Endothelial cell of umbilical vein (primary cell): ENCODE measurements around the gene GTSE1. TPM values are rescaled to one million over a fixed set of nuclear protein-coding genes. Genes with fewer than 3 reads are reported as not detected.

Experiments used
- BruUV-seq: library from RNA; stranded (reverse); fragments of 400-500 nt; replicated peaks from 2 replicates; lab custom pipeline; 2021; lab: Mats Ljungman, UMichigan
- CTCF ChIA-PET: fragments of 300-600, 350-600 bp; sonication (Branson Sonifier 250); formaldehyde crosslinking; loops from one replicate; lab custom pipeline; 2021; ENCODE audit warnings: antibody characterized with exemption, inconsistent platforms; lab: Charles Lee
- POLR2A ChIA-PET: fragments of 300-600, 350-600 bp; sonication (Branson Sonifier 250); formaldehyde crosslinking; loops from one replicate; lab custom pipeline; 2021; ENCODE audit warnings: antibody characterized with exemption, inconsistent platforms; lab: Charles Lee
- DNase-seq: peaks from one replicate; pipeline ENCODE4 v3.0.0-alpha.2; 2011; ENCODE audit warnings: low read depth, low spot score
- FAIRE-seq: peaks from 2 replicates; lab custom pipeline; 2011; peaks lifted over from hg19 to GRCh38; lab: Jason Lieb, UNC
- H2AFZ ChIP-seq: 2 replicates; pipeline ENCODE4 v1.6.0; 2012; ENCODE audit warnings: low read depth, low read length, control low read depth, inconsistent platforms
- H3K27ac ChIP-seq: 2 replicates; pipeline ENCODE4 v1.5.1; 2011; ENCODE audit warnings: low read depth, mild to moderate bottlenecking, control low read depth, low read length, moderate library complexity; ENCODE audit not compliant: insufficient read depth
- H3K27me3 ChIP-seq, 2 experiments: 2 replicates each; pipeline versions ENCODE4 v1.6.0 to v1.6.1; 2011; ENCODE audit warnings: low read length in 2 of 2, mixed read lengths in 1 of 2; ENCODE audit not compliant: control insufficient read depth in 2 of 2, insufficient read depth in 2 of 2
- H3K36me3 ChIP-seq, 2 experiments: 2 replicates in 1 of 2; 3 replicates in 1 of 2; pipeline ENCODE4 v1.5.1; 2011; ENCODE audit warnings: low read length in 2 of 2, mild to moderate bottlenecking in 1 of 2, moderate library complexity in 1 of 2; ENCODE audit not compliant: control insufficient read depth in 2 of 2, insufficient read depth in 2 of 2; ENCODE audit errors: extremely low read depth in 1 of 2
- H3K4me1 ChIP-seq: 3 replicates; pipeline ENCODE4 v1.5.1; 2011; ENCODE audit warnings: mild to moderate bottlenecking, low read length; ENCODE audit not compliant: control insufficient read depth, insufficient read depth; ENCODE audit errors: extremely low read depth
- H3K4me2 ChIP-seq: 2 replicates; pipeline ENCODE4 v1.6.1; 2011; ENCODE audit warnings: low read length, control low read depth, mixed read lengths; ENCODE audit not compliant: insufficient read depth
- H3K4me3 ChIP-seq, 3 experiments: fragments of 200-600 bp in 1 of 3; sonication (generic), shearing (Covaris generic) in 1 of 3; replicated peaks in 1 of 3; 2 replicates each; pipeline ENCODE4 v1.5.1; 2011 to 2016; ENCODE audit warnings: control low read depth in 3 of 3, low read length in 3 of 3, mild to moderate bottlenecking in 2 of 3, inconsistent platforms in 1 of 3, low read depth in 1 of 3, moderate library complexity in 1 of 3; ENCODE audit not compliant: insufficient read depth in 1 of 3
- H3K79me2 ChIP-seq: 2 replicates; pipeline ENCODE4 v1.6.0; 2012; ENCODE audit warnings: low read length, inconsistent platforms; ENCODE audit not compliant: control insufficient read depth, insufficient read depth
- H3K9ac ChIP-seq: replicated peaks from 2 replicates; pipeline ENCODE3; 2011; ENCODE audit warnings: low read length, control low read depth; ENCODE audit not compliant: insufficient read depth; ENCODE audit errors: extremely low read depth
- H3K9me1 ChIP-seq: replicated peaks from 3 replicates; pipeline ENCODE4 v1.6.0; 2011; ENCODE audit warnings: mild to moderate bottlenecking, low read length; ENCODE audit not compliant: control insufficient read depth, insufficient read depth; ENCODE audit errors: extremely low read depth
- H3K9me3 ChIP-seq: replicated peaks from 2 replicates; pipeline ENCODE4 v1.5.1; 2012; ENCODE audit warnings: low read length, inconsistent platforms; ENCODE audit not compliant: control insufficient read depth, insufficient read depth
- H4K20me1 ChIP-seq: replicated peaks from 2 replicates; pipeline ENCODE3; 2011; ENCODE audit warnings: mild to moderate bottlenecking, low read length; ENCODE audit not compliant: control insufficient read depth, insufficient read depth; ENCODE audit errors: extremely low read depth
- FOS ChIP-seq: IDR thresholded peaks from 2 replicates; pipeline ENCODE4 v1.6.1; 2011; ENCODE audit warnings: mild to moderate bottlenecking, low read length, moderate library complexity, borderline replicate concordance; ENCODE audit not compliant: insufficient read depth
- GATA2 ChIP-seq: IDR thresholded peaks from 2 replicates; pipeline ENCODE4 v1.7.0; 2011; ENCODE audit warnings: low read depth, mild to moderate bottlenecking, moderate library complexity, mixed read lengths, low read length; ENCODE audit not compliant: insufficient read length, insufficient read depth
- JUN ChIP-seq: IDR thresholded peaks from 2 replicates; pipeline ENCODE4 v1.6.1; 2011; ENCODE audit warnings: borderline replicate concordance, low read depth; ENCODE audit not compliant: insufficient read length, insufficient read depth
- POLR2A ChIP-seq: IDR thresholded peaks from 2 replicates; pipeline ENCODE4 v1.6.1; 2012; ENCODE audit warnings: low read depth, mild to moderate bottlenecking, control low read depth, low read length
- POLR2AphosphoS5 ChIP-seq: IDR thresholded peaks from 2 replicates; pipeline ENCODE4 v1.6.1; 2012; ENCODE audit warnings: low read depth, mild to moderate bottlenecking, control low read depth, low read length, moderate library complexity; ENCODE audit not compliant: insufficient read depth
- dilution Hi-C: fragments of 300-500 bp; cut with MboI; formaldehyde crosslinking; loops from one replicate; pipeline ENCODE4 v1.15.0; 2019; ENCODE audit warnings: low sequenced_read_pairs; ENCODE audit not compliant: extremely low pct_ligation_motif_present
- intact Hi-C: fragments of 100-400 bp; cut with micrococcal nuclease; formaldehyde crosslinking; loops from one replicate; pipeline ENCODE4 v1.10.0; 2022
- polyA plus RNA-seq, 4 experiments: library from polyadenylated mRNA; depleted of rRNA in 3 of 4; stranded (reverse) in 3 of 4; unstranded in 1 of 4; fragments of >200 nt; gene quantifications; 2 replicates each; pipeline versions ENCODE4 v1.2.1 to v1.2.3, GENCODE V29; 2011 to 2012; ENCODE audit warnings: missing spikeins in 1 of 4
- total RNA-seq: library from RNA; stranded (reverse); gene quantifications from 2 replicates; pipeline ENCODE4 v1.2.3, GENCODE V29; 2021

GTSE1 gene
- total and polyA plus RNA-seq, 2 donors (not counting 3 experiments of a cell fraction or from before 2014, with no cell fraction given) = 25.9 to 57.2 TPM

DNA sequence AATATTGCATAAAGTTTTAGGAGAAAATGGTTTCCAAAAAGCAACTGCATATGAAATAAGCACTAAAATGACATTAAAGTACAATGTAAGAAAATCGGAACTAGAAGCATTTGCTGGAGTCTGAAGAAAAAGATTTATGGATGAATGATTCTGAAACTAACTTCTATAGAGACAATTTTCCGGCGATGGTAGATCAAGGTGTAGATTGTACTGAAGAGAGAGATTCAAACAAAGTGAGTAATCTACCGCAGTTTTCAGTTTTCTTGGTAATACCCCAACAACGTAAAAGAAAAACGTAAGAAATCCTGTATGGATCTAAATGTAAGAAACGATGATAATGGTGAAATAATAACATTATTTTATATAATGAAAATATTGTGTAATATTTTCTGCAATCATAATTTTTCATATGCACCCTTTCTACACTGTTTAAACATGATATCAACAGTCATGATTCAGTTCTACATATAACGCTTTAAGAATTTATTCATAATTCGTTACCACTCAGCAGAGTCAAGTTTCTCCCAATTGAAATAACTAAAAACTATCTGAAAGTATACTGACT is 44.8 kb upstream of the GTSE1 start:
- Histone ChIP-seq H3K9me3 (no peaks in the 10 kb centered on the region), H3K27ac (no peak overlapping the region), H3K79me2 (peaks cover 1% of the 10 kb centered on the region), H3K4me3 (no peak overlapping the region), H3K36me3 (no peaks in the 10 kb centered on the region), H3K27me3 (peaks cover 0 to 9% of the 10 kb centered on the region in 2 experiments), H4K20me1 (no peaks in the 10 kb centered on the region), H3K9me1 (no peaks in the 10 kb centered on the region), H3K4me1 (peaks cover 6% of the 10 kb centered on the region), H3K9ac (no peak overlapping the region), H3K4me2 (no peak overlapping the region), H2AFZ (no peak overlapping the region)
- BruUV-seq = no TSS peak
- FAIRE-seq (no peak), DNase-seq (no peak)
- POLR2A ChIA-PET = no interaction called here
- intact Hi-C loops (loop anchor here (5.0 kb wide), 1 partner anchor 45 kb away; the partner anchor contains the start of gene GTSE1), dilution Hi-C loops (no loop called here)
- no peak for TF ChIP-seq JUN
- no peak for TF ChIP-seq GATA2
- no peak for TF ChIP-seq POLR2A
- TF ChIP-seq FOS = no peak
- no peak for TF ChIP-seq POLR2AphosphoS5
- CTCF ChIA-PET = no interaction called here

DNA sequence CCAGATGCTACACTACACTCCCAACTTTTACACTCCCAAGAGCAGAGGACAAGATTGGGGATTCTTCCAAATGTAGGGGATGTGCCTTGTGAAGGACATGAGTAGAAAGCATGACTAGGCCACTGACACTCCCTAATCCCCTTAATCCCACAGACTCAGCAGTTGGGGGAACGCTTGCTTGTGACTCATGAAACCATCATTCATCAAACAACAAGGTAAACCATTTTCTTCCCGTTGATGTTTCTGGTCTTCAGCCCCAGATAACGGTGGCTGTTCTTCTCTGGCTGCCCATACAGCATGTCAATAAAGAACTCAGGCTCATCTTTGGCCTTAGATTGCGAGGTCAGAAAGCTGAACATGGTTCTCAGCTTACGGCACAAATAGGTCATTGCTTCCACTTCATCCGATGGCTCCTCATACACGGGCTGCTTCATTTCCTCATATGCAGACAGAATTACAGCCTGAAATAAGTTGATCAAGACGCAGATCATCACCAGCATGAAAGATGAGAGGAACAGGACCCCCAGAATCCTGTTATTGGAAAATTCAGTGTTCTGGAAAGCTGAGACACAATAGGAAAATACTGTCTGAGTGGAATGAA is 40.2 kb upstream of the GTSE1 start:
- DNase-seq (no peak), FAIRE-seq (no peak)
- H3K4me3 ChIP-seq = no peak overlapping the region
- ChIA-PET CTCF (no interaction called here), POLR2A (no interaction called here)
- H3K36me3 ChIP-seq = no peaks in the 10 kb centered on the region
- no peak for TF ChIP-seq POLR2AphosphoS5
- TF ChIP-seq JUN = peak; percentile 5
- intact Hi-C loops (no loop called here), dilution Hi-C loops (no loop called here)
- no peak overlapping the region for H2AFZ ChIP-seq
- H3K27ac ChIP-seq = no peak overlapping the region
- H3K9ac ChIP-seq = no peak overlapping the region
- no peaks in the 10 kb centered on the region for H3K9me3 ChIP-seq
- no peak overlapping the region for H3K4me2 ChIP-seq
- H3K4me1 ChIP-seq = no peaks in the 10 kb centered on the region
- BruUV-seq = no TSS peak
- H3K79me2 ChIP-seq = no peaks in the 10 kb centered on the region
- H3K9me1 ChIP-seq = no peaks in the 10 kb centered on the region
- peaks cover 33 to 45% of the 10 kb centered on the region in 2 experiments for H3K27me3 ChIP-seq
- H4K20me1 ChIP-seq = no peaks in the 10 kb centered on the region
